Measurements from ENCODE around the gene SUCO. TPM values are rescaled to one million over a fixed set of nuclear protein-coding genes. Genes with fewer than 3 reads are reported as not detected.

The SUCO gene
- polyA plus RNA-seq, 1 experiment = 5.0 TPM

GRCh38 chr1:172626845-172627244, 93.9 kb downstream of the SUCO start:
- Histone ChIP-seq H3K27me3 (ENCODE audit: control insufficient read depth, insufficient read depth, low read length) (no peaks in the 10 kb centered on the region), H3K36me3 (ENCODE audit: control insufficient read depth, insufficient read depth, low read length) (no peaks in the 10 kb centered on the region), H3K4me3 (ENCODE audit: low read depth, low read length) (no peak overlapping the region)
- CTCF ChIA-PET = no interaction called here
- DNase-seq (ENCODE audit: low read depth) = no peak
- no peak for TF ChIP-seq CTCF (IDR thresholded peaks at IDR 0.05; ENCODE audit: insufficient read depth, low read depth, low read length)
- POLR2A ChIA-PET = no interaction called here

DNA sequence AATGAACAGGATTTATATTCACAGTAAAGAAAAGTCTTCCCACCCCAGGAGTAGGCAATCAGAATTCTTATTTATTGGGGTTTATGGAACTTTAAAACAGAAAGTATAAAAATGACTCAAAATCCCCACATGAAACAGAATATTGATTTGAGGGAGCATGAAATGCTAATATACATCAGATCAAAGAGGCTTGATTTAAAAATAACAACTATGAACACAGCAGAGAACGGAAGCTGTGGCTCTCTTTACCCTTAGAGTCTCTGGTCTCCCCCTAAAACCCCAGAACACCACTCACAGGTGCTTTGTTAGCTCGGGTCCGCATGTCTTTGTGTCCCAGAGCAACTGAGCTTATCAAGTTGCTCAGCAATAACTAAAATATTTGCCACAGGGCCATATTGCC, 94.8 kb downstream of the SUCO start:
- H3K36me3 ChIP-seq (ENCODE audit: control insufficient read depth, insufficient read depth, low read length) = no peaks in the 10 kb centered on the region
- no peaks in the 10 kb centered on the region for H3K27me3 ChIP-seq (ENCODE audit: control insufficient read depth, insufficient read depth, low read length)
- DNase-seq (ENCODE audit: low read depth) = no peak
- no peak overlapping the region for H3K4me3 ChIP-seq (ENCODE audit: low read depth, low read length)
- TF ChIP-seq CTCF (IDR thresholded peaks at IDR 0.05; ENCODE audit: insufficient read depth, low read depth, low read length) = no peak
- POLR2A ChIA-PET = no interaction called here
- CTCF ChIA-PET = no interaction called here

DNA sequence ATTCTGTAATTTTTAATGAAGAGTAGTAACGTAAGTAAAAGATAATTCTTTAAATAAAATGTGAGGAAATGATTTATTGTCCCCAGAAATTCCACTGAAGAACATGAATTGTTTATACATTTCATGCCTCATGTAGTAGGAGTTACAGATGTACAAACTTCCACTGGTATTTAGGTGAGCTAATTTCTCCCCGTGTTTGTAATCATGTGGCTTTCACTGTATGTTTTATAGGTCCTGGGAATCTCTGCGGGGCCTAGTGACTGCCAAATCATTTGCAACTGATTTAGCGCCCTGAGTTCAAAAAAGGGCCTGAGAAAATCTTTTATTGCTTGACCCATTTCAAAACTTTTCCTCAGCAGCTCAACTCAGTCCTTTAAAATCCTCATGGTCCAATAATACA, 95.5 kb downstream of the SUCO start:
- ChIA-PET POLR2A (no interaction called here), CTCF (no interaction called here)
- no peaks in the 10 kb centered on the region for H3K36me3 ChIP-seq (ENCODE audit: control insufficient read depth, insufficient read depth, low read length)
- H3K27me3 ChIP-seq (ENCODE audit: control insufficient read depth, insufficient read depth, low read length) = no peaks in the 10 kb centered on the region
- no peak for TF ChIP-seq CTCF (IDR thresholded peaks at IDR 0.05; ENCODE audit: insufficient read depth, low read depth, low read length)
- DNase-seq (ENCODE audit: low read depth) = no peak
- H3K4me3 ChIP-seq (ENCODE audit: low read depth, low read length) = no peak overlapping the region

DNA sequence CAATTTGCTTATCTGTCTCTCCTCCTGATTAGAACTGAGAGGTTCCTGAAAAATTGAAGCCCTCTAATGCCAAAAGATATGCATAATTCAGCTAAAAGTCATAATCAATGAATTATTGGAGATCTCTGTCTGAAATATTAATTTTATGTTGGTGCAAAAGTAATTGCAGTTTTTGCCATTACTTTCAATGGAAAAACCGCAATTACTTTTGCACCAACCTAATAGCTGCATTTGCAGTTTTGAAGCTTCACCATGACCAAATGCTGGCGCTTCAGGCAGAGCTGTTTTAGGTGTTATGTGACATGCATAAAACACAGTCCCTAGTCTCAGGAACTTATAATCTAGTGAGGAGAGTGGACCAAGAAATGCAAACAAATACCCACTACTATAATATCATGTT, 96.2 kb downstream of the SUCO start:
- ChIA-PET CTCF (no interaction called here), POLR2A (no interaction called here)
- TF ChIP-seq CTCF (IDR thresholded peaks at IDR 0.05; ENCODE audit: insufficient read depth, low read depth, low read length) = no peak
- DNase-seq (ENCODE audit: low read depth) = no peak
- no peak overlapping the region for H3K4me3 ChIP-seq (ENCODE audit: low read depth, low read length)
- no peaks in the 10 kb centered on the region for H3K27me3 ChIP-seq (ENCODE audit: control insufficient read depth, insufficient read depth, low read length)
- H3K36me3 ChIP-seq (ENCODE audit: control insufficient read depth, insufficient read depth, low read length) = no peaks in the 10 kb centered on the region

- no peak for TF ChIP-seq CTCF (IDR thresholded peaks at IDR 0.05; ENCODE audit: insufficient read depth, low read depth, low read length)
- DNase-seq (ENCODE audit: low read depth) = no peak
- POLR2A ChIA-PET = no interaction called here
- Histone ChIP-seq H3K27me3 (ENCODE audit: control insufficient read depth, insufficient read depth, low read length) (no peaks in the 10 kb centered on the region), H3K4me3 (ENCODE audit: low read depth, low read length) (no peak overlapping the region), H3K36me3 (ENCODE audit: control insufficient read depth, insufficient read depth, low read length) (no peaks in the 10 kb centered on the region)
- CTCF ChIA-PET = interaction anchor here (1.2 kb wide), 1 partner anchor 11 kb away, joined by 4 read pairs; no protein-coding TSS in a partner anchor
Measured at GRCh38 chr1:172629638-172630037, 96.7 kb downstream of the SUCO start.
